Measurements from ENCODE around the gene ZNF487. TPM values are rescaled to one million over a fixed set of nuclear protein-coding genes. Genes with fewer than 3 reads are reported as not detected.

Gene ZNF487
- total RNA-seq, 1 experiment from 2014 or later, result 4.0 TPM

- TF ChIP-seq ZBTB33 (IDR thresholded peaks at IDR 0.05; ENCODE audit: extremely low read depth, insufficient replicate concordance, low read length) (no peak), EZH2phosphoT487 (IDR thresholded peaks at IDR 0.05; ENCODE audit: borderline replicate concordance) (no peak), CEBPB (IDR thresholded peaks at IDR 0.05; ENCODE audit: low read depth) (no peak), MAX (IDR thresholded peaks at IDR 0.05) (peak; percentile 56), POLR2AphosphoS5 (IDR thresholded peaks at IDR 0.05; ENCODE audit: low read depth, low read length) (no peak), ZNF274 (IDR thresholded peaks at IDR 0.05; ENCODE audit: low read depth, low read length) (no peak), ELF1 (IDR thresholded peaks at IDR 0.05; ENCODE audit: borderline replicate concordance, low read depth) (no peak), YY1 (IDR thresholded peaks at IDR 0.05; ENCODE audit: extremely low read depth, insufficient replicate concordance, low read depth, low read length) (no peak), SP1 (IDR thresholded peaks at IDR 0.05; ENCODE audit: low read depth) (0 out of 2 replicates have a peak, but pooled peaks have one; percentile 22), RAD21 (IDR thresholded peaks at IDR 0.05; ENCODE audit: low read depth) (no peak)
- TF ChIP-seq, protein P1, sequence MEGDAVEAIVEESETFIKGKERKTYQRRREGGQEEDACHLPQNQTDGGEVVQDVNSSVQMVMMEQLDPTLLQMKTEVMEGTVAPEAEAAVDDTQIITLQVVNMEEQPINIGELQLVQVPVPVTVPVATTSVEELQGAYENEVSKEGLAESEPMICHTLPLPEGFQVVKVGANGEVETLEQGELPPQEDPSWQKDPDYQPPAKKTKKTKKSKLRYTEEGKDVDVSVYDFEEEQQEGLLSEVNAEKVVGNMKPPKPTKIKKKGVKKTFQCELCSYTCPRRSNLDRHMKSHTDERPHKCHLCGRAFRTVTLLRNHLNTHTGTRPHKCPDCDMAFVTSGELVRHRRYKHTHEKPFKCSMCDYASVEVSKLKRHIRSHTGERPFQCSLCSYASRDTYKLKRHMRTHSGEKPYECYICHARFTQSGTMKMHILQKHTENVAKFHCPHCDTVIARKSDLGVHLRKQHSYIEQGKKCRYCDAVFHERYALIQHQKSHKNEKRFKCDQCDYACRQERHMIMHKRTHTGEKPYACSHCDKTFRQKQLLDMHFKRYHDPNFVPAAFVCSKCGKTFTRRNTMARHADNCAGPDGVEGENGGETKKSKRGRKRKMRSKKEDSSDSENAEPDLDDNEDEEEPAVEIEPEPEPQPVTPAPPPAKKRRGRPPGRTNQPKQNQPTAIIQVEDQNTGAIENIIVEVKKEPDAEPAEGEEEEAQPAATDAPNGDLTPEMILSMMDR (IDR thresholded peaks at IDR 0.05 in 2 of 3, conservative IDR thresholded peaks at IDR 0.05 in 1 of 3; ENCODE audit: borderline replicate concordance in 1 of 3, insufficient read depth in 1 of 3, low read depth in 2 of 3, low read length in 2 of 3), result no peak
Observed at GRCh38 chr10:43403911-43404703, 32.8 kb upstream of the ZNF487 start (continued).

Measured in HCT116 (cell line).